ENCODE data around the gene CRCP.

Gene CRCP

DNA sequence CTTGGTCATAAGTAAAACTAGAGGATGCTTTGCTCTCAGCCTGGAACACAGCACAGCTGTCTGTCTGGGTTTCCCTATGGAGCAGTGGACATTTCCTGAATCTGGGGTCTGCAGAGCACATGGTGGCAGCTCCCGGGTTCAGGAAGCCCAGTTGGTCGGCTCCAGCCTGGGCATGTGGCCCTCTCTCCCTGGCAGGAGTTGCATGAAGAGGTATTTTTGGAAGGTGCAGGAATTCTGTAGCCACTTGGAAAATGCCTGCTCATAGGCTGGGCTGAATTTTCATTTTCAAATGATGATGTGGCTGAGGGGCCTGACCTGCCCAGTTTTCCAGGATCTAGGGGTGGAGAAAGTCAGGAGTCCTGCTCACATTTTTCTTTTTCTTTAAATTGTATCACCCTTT lies 83.8 kb downstream of the CRCP start:
- DNase-seq: no peak

DNA sequence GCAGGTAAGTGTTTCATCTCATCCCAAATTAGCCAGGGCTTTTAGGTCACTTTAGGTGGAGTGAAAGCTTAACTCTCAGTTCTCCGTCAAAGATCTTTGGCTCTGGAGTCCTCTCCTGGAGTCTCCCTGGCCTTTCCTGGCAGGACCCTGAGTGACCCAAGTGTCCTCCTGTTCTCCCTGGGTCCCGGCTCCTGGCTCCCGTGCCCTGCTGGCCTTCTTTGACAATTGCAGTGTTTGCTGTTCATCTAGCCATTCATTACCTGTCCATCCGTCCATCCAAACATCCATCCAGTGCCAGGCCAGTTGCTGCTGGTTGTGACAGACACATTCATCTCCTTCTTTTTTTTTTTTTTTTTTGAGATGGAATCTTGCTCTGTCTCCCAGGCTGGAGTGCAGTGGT lies 84.3 kb downstream of the CRCP start:
- no peak for DNase-seq

DNA sequence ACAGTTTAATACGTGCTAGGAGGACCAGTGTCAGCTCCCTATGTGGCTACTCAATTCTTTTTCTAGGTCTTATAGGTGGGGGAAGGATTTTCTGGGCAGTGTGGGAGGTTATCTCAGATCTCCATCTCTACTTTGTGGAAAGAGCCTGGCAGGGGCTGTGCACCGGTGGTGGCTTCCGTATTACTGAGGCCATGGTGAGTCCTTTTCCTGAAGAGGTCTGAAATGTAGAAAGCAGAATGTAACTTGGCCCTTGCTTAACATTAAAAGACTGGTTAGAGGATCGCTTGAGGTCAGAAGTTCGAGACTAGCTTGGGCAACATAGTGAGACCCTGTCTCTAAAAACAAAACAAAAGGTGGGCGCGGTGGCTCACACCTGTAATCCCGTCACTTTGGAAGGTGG lies 87.8 kb downstream of the CRCP start:
- DNase-seq: no peak

Measured in activated CD4-positive, alpha-beta T cell treated with anti-CD3 and anti-CD28 coated beads, Interleukin-10, Interleukin-2, amounts not matched to agents 100 ng/mL and 50 ng/mL, durations not matched to agents 16 hours and 8 hours (primary cell).